ENCODE measurements around the gene TRAK2. TPM values are rescaled to one million over a fixed set of nuclear protein-coding genes. Genes with fewer than 3 reads are reported as not detected.

Gene TRAK2
- polyA plus RNA-seq, 1 donor from 2014 or later = 19.6 TPM

- Histone ChIP-seq H3K9ac (ENCODE audit: low read length) (no peak overlapping the region), H3F3A (ENCODE audit: insufficient read depth, low read length, poor library complexity, severe bottlenecking) (no peaks in the 10 kb centered on the region), H3K79me2 (replicated peaks; ENCODE audit: insufficient read depth, low read length) (no peaks in the 10 kb centered on the region), H3K27ac (ENCODE audit: low read length) (no peak overlapping the region), H3K9me3 (ENCODE audit: low read length) (no peaks in the 10 kb centered on the region), H3K36me3 (ENCODE audit: insufficient read depth, low read length) (no peaks in the 10 kb centered on the region), H3K4me2 (ENCODE audit: low read length) (no peak overlapping the region), H3K9me2 (ENCODE audit: insufficient read depth, low read length) (no peaks in the 10 kb centered on the region), H3K27me3 (ENCODE audit: insufficient read depth, low read depth, low read length) (no peaks in the 10 kb centered on the region), H4K20me1 (ENCODE audit: insufficient read depth) (no peaks in the 10 kb centered on the region), H3K4me3 (ENCODE audit: low read length) (no peak overlapping the region), H2AFZ (ENCODE audit: low read depth, low read length) (no peak overlapping the region)
- TF ChIP-seq SMC3 (conservative IDR thresholded peaks at IDR 0.05; ENCODE audit: poor library complexity) (no peak), POLR2AphosphoS5 (IDR thresholded peaks at IDR 0.05) (no peak), RAD21 (conservative IDR thresholded peaks at IDR 0.05) (no peak), EP300 (conservative IDR thresholded peaks at IDR 0.05; ENCODE audit: poor library complexity, severe bottlenecking) (no peak), MXI1 (conservative IDR thresholded peaks at IDR 0.05; ENCODE audit: poor library complexity, severe bottlenecking) (no peak)
- TF ChIP-seq, protein P1, sequence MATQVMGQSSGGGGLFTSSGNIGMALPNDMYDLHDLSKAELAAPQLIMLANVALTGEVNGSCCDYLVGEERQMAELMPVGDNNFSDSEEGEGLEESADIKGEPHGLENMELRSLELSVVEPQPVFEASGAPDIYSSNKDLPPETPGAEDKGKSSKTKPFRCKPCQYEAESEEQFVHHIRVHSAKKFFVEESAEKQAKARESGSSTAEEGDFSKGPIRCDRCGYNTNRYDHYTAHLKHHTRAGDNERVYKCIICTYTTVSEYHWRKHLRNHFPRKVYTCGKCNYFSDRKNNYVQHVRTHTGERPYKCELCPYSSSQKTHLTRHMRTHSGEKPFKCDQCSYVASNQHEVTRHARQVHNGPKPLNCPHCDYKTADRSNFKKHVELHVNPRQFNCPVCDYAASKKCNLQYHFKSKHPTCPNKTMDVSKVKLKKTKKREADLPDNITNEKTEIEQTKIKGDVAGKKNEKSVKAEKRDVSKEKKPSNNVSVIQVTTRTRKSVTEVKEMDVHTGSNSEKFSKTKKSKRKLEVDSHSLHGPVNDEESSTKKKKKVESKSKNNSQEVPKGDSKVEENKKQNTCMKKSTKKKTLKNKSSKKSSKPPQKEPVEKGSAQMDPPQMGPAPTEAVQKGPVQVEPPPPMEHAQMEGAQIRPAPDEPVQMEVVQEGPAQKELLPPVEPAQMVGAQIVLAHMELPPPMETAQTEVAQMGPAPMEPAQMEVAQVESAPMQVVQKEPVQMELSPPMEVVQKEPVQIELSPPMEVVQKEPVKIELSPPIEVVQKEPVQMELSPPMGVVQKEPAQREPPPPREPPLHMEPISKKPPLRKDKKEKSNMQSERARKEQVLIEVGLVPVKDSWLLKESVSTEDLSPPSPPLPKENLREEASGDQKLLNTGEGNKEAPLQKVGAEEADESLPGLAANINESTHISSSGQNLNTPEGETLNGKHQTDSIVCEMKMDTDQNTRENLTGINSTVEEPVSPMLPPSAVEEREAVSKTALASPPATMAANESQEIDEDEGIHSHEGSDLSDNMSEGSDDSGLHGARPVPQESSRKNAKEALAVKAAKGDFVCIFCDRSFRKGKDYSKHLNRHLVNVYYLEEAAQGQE (IDR thresholded peaks at IDR 0.05; ENCODE audit: borderline replicate concordance) = no peak
Observed at GRCh38 chr2:201436141-201436540, 15.1 kb downstream of the TRAK2 start.

DNA sequence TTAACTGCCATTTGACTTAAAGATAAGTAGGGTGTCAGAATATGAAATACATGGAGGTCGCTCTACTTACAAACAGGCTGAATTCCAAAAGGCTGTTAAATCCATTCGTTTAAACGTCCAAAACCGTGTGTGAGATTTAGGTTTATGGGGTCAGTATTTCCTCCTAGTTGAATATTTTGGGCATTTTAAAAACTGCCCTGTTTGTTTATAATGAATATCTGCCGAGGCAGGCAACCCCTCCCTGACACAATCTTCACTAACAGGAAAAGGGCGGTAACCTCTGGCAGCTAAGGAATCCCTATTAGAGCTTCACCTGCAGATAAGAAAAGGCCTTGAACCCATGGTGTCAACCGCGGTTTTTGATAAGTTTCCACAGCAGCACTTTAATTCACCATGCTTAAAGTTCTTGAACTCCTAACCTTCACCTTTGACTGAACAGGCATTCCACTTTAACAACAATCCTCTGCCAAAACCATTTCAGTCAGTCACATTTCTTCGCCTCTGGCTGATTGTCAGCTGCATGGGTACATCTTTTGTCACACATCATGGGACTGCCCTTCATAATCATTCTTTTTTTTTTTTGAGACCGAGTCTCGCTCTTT lies 17.8 kb downstream of the TRAK2 start:
- Histone ChIP-seq H4K20me1 (ENCODE audit: insufficient read depth) (no peaks in the 10 kb centered on the region), H3K9me3 (ENCODE audit: low read length) (no peaks in the 10 kb centered on the region), H3K27ac (ENCODE audit: low read length) (no peak overlapping the region), H3F3A (ENCODE audit: insufficient read depth, low read length, poor library complexity, severe bottlenecking) (no peaks in the 10 kb centered on the region), H3K79me2 (replicated peaks; ENCODE audit: insufficient read depth, low read length) (no peaks in the 10 kb centered on the region), H3K27me3 (ENCODE audit: insufficient read depth, low read depth, low read length) (no peaks in the 10 kb centered on the region), H3K4me2 (ENCODE audit: low read length) (no peak overlapping the region), H3K9me2 (ENCODE audit: insufficient read depth, low read length) (no peaks in the 10 kb centered on the region), H3K36me3 (ENCODE audit: insufficient read depth, low read length) (no peaks in the 10 kb centered on the region), H3K4me3 (ENCODE audit: low read length) (no peak overlapping the region), H3K9ac (ENCODE audit: low read length) (no peak overlapping the region), H2AFZ (ENCODE audit: low read depth, low read length) (no peak overlapping the region)
- no peak for TF ChIP-seq EP300 (conservative IDR thresholded peaks at IDR 0.05; ENCODE audit: poor library complexity, severe bottlenecking)
- no peak for TF ChIP-seq POLR2AphosphoS5 (IDR thresholded peaks at IDR 0.05)
- TF ChIP-seq TAF1 (IDR thresholded peaks at IDR 0.05; ENCODE audit: low read depth) = no peak
- TF ChIP-seq, protein P1 (IDR thresholded peaks at IDR 0.05; ENCODE audit: borderline replicate concordance) = no peak
- TF ChIP-seq EZH2 (IDR thresholded peaks at IDR 0.05; ENCODE audit: borderline replicate concordance, insufficient read depth, low read length, poor library complexity, severe bottlenecking) = no peak
- no peak for TF ChIP-seq RAD21 (conservative IDR thresholded peaks at IDR 0.05)
- TF ChIP-seq SMC3 (conservative IDR thresholded peaks at IDR 0.05; ENCODE audit: poor library complexity) = no peak
- no peak for TF ChIP-seq MXI1 (conservative IDR thresholded peaks at IDR 0.05; ENCODE audit: poor library complexity, severe bottlenecking)
- TF ChIP-seq CTCF (IDR thresholded peaks at IDR 0.05; ENCODE audit: poor library complexity, severe bottlenecking) = no peak
